D721Med (cell line): ENCODE results near the gene SLC15A1.

Experiments used
- DNase-seq: peaks from one replicate; pipeline ENCODE4 v3.0.0; 2011; ENCODE audit warnings: low spot score; ENCODE audit not compliant: insufficient read length
- FAIRE-seq: peaks from 2 replicates; lab custom pipeline; 2011; peaks lifted over from hg19 to GRCh38; lab: Jason Lieb, UNC
- CTCF ChIP-seq: IDR thresholded peaks from 2 replicates; pipeline ENCODE4 v1.5.1; 2012; ENCODE audit warnings: mild to moderate bottlenecking, control low read depth; ENCODE audit not compliant: insufficient read depth; ENCODE audit errors: missing control alignments

SLC15A1 gene

GRCh38 chr13:98740131-98740530 is 12.3 kb downstream of the SLC15A1 start:
- DNase-seq (no peak), FAIRE-seq (no peak)
- TF ChIP-seq CTCF = no peak

- TF ChIP-seq CTCF = no peak
- DNase-seq (no peak), FAIRE-seq (no peak)
These were observed 13.5 kb downstream of the SLC15A1 start for GRCh38 chr13:98738993-98739392.

GRCh38 chr13:98738213-98738612 is 14.3 kb downstream of the SLC15A1 start:
- FAIRE-seq (no peak), DNase-seq (no peak)
- TF ChIP-seq CTCF = no peak

GRCh38 chr13:98731925-98732324 is 20.5 kb downstream of the SLC15A1 start:
- FAIRE-seq = no peak
- TF ChIP-seq CTCF = no peak
- DNase-seq = no peak

GRCh38 chr13:98731038-98731437 is 21.4 kb downstream of the SLC15A1 start:
- DNase-seq (no peak), FAIRE-seq (no peak)
- no peak for TF ChIP-seq CTCF

- FAIRE-seq (no peak), DNase-seq (no peak)
- TF ChIP-seq CTCF = no peak
These were observed 22.0 kb downstream of the SLC15A1 start for GRCh38 chr13:98730441-98730840.

- DNase-seq (no peak), FAIRE-seq (no peak)
- no peak for TF ChIP-seq CTCF
These were observed 22.8 kb downstream of the SLC15A1 start for GRCh38 chr13:98729658-98730057.
